HG03103 (cell line): ENCODE data around the gene EFCAB6.

Experiments used
- ATAC-seq: cut with Tn5 transposase; IDR thresholded peaks from one replicate; pipeline ENCODE4 v1.9.1; 2021; ENCODE audit warnings: low read depth; ENCODE audit not compliant: unreplicated experiment

EFCAB6 gene

GRCh38 chr22:43491737-43492136 is 320.4 kb downstream of the EFCAB6 start:
- ATAC-seq: no peak

- no peak for ATAC-seq
Observed at GRCh38 chr22:43491177-43491576, 320.9 kb downstream of the EFCAB6 start.

- ATAC-seq: no peak
Observed at GRCh38 chr22:43490311-43490710, 321.8 kb downstream of the EFCAB6 start.

- ATAC-seq: no peak
Observed at GRCh38 chr22:43488937-43489336, 323.2 kb downstream of the EFCAB6 start.

- ATAC-seq: no peak
Observed at GRCh38 chr22:43488031-43488866, 323.9 kb downstream of the EFCAB6 start.

GRCh38 chr22:43487311-43488030 is 324.6 kb downstream of the EFCAB6 start:
- ATAC-seq: no peak

- ATAC-seq: no peak
Observed at GRCh38 chr22:43485502-43486089, 326.5 kb downstream of the EFCAB6 start.

GRCh38 chr22:43484227-43484626 is 327.9 kb downstream of the EFCAB6 start:
- no peak for ATAC-seq

- ATAC-seq: no peak
Observed at GRCh38 chr22:43483669-43484068, 328.4 kb downstream of the EFCAB6 start.

- ATAC-seq: no peak
Observed at GRCh38 chr22:43483266-43483665, 328.8 kb downstream of the EFCAB6 start.

GRCh38 chr22:43482318-43482625 is 329.8 kb downstream of the EFCAB6 start:
- ATAC-seq: no peak

- no peak for ATAC-seq
Observed at GRCh38 chr22:43481568-43482317, 330.4 kb downstream of the EFCAB6 start.

GRCh38 chr22:43479962-43480361 is 332.1 kb downstream of the EFCAB6 start:
- no peak for ATAC-seq

- ATAC-seq: no peak
Observed at GRCh38 chr22:43479301-43479950, 332.7 kb downstream of the EFCAB6 start.
